CD4-positive, alpha-beta T cell treated with Interferon gamma for 1 hour (primary cell): ENCODE results near the gene GUCY2C.
"Not testable (repeated sequence)": the region's sequence is repeated elsewhere in the genome, so short reads cannot be mapped to it uniquely, and the experiment has no call there.

Experiments used
- DNase-seq: peaks from one replicate; pipeline ENCODE4 v3.0.0-alpha.2; 2020

Gene GUCY2C

DNA sequence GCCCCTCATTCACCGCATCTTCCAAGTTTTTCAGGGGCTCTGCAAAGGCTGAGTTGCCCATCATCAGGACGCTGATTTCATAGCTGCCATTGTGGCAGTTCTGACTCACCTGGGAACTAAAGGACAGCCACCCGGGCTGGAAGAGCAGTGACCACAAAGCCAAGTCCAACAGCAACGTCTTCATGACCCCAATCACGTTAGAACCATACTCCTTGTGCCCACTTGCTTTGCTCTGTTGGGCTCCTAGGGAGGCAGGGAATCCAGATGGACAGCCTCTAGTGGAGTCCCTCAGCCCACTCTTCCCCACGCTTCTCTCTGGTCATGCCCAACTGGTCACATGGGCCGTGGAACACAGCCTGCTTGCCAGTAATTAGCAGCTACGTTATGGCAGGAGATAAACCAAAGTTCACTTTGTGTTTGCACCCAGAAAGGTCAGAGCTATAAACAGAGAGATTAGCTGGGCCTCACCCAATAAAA is at the start of gene GUCY2C:
Gene GUCY2C (minus strand): TSS at position 335 of the 477 bp plus-strand sequence. CDS start 151 bp downstream, at position 184.
- DNase-seq: no peak

DNA sequence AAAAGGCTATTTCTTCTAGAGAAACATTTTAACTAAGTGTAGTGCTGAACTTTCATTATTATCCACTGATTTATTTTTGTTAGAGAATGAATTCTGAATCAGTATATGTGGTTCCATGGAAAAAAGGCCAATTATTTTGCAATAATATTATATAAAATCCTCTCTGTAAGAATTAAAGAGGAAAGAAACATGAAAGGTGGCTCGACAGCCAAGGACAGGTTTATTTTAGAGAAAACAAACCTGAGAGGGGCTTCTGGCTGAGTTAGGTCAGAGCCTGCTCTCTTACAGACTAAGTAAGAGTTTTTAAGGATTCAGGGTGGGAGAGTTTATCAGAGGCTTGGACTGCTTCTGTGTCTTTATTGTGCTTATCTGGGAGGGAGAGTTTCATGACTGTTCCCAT is 46.7 kb upstream of the GUCY2C start:
- DNase-seq: no peak

DNA sequence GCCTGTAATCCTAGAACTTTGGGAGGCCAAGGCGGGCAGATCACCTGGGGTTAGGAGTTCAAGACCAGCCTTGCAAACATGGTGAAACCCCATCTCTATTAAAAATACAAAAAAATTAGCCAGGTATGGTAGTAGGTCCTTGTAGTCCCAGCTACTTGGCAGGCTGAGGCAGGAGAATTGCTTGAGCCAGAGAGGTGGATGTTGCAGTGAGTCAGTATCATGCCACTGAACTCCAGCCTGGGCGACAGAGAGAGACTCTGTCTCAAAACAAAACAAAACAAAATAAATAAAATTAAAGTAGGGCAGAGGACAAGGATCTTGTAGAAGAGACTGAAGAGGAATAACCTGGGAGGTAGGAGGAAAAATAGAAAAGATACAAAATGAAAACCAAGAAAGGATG is 45.5 kb upstream of the GUCY2C start:
- DNase-seq: no peak

DNA sequence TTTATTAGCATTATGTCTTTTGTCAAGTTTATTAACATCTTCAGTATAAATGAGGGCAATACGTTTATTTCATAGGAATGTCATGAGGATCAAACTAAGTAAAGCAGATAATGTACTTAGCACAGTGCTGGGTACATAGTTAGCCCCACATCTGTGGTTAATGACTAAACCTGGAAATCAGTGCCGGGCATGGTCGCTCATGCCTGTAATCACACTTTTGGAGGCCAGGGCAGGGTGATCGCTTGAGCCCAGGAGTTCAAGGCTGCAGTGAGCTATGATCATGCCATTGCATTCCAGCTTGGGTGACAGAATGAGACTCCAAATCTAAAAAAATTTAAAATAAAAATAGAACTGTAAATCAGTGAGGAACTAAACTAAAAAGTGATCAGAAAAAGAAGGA is 44.8 kb upstream of the GUCY2C start:
- no peak for DNase-seq

DNA sequence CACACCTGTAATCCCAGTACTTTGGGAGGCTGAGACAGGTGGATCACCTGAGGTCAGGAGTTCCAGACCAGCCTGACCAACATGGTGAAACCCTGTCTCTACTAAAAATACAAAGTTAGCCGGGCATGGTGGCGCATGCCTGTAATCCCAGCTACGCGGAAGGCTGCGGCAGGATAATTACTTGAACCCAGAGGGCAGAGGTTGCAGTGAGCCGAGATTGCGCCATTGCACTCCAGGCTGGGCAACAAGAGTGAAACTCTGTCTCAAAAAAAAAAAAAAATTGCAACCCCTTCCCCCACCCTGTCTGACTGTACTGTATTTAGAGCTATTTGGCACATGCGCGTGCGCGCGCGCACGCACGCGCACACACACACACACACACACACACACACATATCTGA is 40.0 kb upstream of the GUCY2C start:
- DNase-seq: not testable (repeated sequence)

DNA sequence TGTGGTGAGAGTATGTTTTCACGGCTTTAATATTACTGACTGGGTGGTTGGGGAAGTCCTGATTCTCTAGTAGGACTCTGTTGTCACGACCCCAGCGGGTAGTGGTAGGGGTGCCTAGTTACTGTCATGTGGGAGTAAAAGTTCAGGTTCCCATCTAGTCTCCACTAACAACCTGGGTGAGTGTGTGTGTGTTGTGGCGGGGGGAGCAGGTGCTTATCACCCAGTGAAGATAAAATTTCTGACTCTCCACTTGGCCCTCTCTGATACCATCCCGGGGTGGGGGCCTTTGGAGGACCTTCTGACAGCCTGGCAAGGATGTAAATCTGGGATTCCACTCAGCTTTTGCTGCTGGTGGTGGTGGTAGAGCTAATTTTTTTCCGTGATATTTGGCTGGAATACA is 35.4 kb upstream of the GUCY2C start:
- DNase-seq: no peak

DNA sequence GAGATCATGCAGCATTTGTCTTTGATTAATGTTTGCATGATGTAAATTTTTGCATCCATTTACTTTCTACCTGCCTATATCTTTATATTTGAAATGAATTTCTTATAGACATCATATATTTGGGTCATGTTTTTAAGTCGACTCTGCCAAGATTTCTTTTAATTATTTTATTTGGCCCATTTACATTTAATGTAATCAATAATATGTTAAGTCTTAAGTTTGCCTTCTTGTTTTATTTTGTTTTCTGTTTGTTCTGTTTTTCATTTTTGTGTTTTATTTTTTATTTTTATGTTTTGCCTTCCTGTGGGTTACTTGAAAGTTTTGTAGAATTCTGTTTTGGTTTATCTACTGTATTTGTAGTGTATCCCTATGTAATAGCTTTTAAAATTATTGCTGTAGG is 33.2 kb upstream of the GUCY2C start:
- no peak for DNase-seq

DNA sequence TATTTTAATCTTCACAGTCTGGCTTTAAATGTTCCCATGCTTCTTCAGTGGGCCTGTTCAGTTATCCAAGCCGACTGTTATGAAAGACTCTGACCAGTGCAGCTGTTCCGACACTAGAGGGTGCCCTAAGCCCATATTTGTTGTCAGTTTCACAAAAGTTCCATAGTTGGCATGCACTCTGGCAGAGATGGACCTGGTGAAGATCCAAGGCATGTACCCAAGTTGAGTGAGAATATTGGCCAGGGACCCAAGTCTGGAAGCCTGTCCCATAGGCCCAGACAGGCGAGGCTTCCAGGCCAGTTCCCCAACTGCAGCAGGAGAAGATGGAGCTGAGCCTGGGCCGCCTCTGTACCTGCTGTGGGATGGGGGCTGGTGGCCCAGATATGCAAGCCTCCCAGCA is 27.4 kb upstream of the GUCY2C start:
- peak; percentile 34 for DNase-seq

DNA sequence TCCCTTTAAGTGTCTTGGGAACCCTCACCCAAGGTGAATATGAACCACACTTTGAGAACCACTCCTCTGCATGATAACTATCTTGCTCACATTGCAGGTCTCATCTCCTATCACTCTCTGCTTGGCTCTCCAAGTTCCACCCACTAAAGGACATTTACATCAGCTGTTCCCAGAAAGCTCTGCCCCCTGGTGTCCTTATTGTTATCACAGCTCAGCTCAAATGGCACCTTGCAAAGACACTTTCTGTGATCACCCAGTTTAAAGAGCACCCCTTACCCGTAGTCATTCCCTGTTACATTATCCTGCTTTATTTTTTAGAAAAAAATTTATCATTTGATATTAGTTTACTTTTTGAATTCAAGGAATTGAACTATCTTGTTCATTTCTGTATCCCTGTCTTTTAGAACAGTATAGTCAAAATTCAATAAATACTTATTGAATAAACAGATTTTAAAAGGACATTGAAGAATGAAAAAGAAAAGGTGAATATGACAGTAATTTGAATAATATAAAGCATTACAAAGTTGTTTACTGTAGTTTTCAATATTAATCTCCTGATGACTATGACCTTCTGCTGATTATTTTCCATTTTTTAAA is 20.5 kb upstream of the GUCY2C start:
- peak; percentile 43 for DNase-seq

DNA sequence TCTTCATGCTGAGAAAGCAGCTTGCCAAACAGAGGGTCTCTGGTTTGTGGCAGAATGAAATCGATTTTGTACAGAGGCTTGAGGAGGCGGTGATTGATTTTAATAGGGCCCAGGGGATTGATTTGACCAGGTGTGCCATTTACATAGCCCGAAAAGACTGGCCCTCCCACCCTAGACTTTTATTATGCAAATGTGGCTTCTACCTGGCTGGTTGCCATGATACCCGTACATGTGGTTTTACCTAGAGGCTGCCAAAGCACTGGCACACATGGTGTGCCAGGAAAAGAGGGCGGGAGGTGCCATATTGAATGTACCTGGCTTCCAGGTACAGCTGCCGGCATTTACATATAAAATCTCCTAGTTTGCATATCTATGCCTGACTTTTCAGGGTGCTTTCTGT is 18.0 kb upstream of the GUCY2C start:
- no peak for DNase-seq

DNA sequence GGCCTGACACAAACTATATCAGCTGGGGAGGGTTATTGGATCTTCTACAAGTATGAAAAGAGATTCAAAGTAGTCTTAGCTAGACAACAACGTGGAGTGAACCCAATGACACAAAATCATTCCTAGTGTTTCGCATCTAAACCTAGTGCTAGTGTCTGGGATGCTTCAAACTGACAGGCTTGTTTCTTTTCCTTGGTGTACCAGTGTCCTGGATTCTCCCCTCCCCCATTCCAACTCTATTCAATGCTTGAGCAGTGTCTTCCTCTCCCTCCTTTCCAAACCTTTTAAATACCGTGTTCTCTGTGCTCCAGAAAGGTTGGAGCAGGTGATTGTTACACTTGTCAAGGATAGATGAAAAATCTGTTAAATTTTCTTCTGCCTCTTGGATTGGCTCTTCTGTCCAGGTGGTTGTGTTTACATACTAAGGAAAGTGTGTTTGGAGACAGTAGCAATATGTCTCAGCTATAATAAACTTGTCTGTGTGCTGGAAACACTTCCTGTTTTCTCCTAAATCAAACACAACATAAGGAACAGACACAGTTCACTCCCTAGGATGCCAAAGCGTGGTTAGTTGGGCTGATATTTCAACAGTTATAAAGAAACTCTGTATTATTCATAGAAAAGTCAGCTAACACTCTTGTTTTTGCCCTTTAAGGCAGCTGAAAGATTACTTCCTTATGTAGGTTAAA is 14.4 kb upstream of the GUCY2C start:
- no peak for DNase-seq

DNA sequence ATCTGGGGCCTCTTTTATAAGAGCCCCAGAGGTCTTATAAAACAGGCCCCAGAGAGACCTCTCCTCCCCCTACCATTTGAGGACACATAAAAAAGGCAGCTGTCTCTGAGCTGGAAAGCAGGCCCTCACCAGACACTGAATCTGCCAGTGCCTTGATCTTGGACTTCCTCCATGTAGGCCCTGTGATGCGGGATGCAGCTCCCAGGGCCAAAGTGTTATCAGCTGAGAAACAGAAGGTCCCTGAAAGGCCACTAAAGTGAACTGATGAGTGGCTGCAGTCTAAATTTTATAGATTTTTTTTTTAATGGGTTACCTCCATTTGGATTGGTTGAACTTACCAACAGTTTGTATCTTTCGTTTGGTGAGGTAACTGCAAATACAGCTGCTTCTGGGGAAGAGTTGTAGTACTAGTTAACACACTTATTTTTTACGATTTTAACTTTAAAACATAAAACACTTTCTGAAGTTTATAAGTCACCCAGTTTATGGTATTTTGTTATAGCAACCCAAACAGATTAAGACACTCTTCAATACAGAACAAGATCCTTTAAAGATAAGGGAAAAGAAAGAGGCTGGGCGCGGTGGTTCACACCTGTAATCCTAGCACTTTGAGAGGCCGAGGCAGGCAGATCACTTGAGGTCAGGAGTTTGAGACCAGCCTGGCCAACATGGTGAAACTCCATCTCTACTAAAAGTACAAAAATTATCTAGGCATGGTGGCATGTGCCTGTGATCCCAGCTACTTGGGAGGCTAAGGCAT is 5.6 kb upstream of the GUCY2C start:
- DNase-seq: no peak

DNA sequence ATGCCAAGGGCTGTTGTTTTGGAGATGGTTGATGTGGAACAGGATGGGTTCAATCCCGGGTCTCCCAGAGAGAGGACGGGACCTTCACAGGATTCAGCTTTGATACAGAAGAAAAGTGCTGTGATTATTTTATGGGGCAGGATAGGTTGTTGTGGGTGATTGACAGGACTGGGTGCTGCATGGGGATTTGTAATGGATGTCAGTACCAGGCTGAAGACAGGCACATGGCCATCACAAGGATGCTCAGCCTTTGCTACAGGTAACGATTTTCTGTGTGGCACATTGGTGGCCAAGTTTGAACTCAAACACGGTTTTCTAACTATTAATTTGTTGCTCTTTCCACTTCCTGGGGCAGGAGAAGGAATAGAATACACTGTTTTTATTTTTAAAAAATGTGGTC is 4.5 kb upstream of the GUCY2C start:
- DNase-seq: no peak

DNA sequence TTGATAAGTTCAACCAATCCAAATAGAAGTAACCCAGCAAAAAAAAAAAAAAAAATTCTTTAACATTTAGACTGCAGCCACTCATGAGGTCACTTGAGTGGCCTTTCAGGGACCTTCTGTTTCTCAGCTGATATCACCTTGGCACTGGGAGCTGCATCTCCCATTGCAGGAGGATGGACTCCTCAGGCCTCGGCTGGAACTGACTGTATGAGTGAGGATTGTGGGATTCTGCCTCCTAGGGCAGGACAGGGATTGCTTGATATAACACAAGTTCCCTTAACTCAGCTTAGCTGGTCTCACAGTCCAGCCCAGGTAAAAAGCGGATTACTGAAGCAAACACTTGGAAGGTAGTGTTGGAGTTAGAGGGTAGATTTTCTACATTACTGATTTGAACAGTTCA is 3.5 kb upstream of the GUCY2C start:
- no peak for DNase-seq

DNA sequence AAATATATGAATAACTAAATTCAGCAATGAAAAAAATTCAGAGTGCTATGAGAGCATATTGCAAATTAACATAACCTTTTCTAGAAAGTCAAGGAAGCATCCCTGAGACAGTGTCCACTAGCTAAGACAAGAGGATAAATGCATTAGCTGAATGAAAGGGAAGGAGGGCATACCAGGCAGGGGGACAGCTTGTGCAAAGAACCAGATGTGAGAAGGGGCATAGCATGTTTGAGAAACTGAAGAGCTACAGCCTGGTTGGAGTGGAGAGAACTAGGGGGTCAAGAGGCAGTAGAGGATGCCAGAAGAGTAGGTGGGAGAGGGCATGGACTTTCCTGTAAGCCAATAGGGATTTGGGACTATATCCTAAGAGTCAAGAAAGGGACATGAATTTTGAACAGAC is 2.2 kb upstream of the GUCY2C start:
- no peak for DNase-seq

DNA sequence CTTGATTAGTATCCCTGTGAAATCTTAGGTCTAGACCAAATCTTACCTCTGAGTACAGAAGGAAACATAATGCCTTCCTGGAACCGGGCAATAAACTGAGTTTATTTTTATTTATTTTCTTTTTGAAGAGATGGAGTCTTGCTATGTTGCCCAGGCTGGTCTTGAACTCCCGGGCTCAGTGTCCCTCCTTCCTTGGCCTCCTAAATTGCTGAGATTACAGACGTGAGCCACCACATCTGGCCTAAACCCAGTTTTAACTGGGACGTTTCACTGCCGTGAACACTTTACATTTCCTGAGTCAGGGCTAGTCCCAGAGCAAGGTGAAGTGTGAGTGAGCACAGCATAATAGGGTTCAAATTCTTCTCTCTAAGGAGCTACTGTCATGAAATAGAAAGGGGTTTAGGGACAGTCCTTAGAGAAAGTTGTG is 671 bp downstream of the GUCY2C start:
- no peak for DNase-seq

DNA sequence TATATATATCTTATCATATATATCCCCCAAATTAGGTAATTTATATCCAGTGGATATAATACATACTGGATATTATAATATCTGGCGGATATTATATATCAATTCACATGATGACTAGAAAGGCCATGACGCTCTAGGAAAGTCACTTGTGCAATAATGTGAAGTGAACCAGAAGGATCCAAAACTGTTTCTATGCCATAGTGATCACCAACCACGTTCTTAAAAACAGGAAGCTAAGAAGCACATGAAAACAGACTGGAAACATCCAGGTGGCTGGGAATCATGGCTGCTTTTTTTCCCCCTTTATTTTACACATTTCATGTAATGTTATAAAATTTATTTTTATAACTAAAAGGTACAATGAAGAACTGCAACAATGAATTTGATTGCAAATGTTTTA is 1.4 kb downstream of the GUCY2C start:
- no peak for DNase-seq

DNA sequence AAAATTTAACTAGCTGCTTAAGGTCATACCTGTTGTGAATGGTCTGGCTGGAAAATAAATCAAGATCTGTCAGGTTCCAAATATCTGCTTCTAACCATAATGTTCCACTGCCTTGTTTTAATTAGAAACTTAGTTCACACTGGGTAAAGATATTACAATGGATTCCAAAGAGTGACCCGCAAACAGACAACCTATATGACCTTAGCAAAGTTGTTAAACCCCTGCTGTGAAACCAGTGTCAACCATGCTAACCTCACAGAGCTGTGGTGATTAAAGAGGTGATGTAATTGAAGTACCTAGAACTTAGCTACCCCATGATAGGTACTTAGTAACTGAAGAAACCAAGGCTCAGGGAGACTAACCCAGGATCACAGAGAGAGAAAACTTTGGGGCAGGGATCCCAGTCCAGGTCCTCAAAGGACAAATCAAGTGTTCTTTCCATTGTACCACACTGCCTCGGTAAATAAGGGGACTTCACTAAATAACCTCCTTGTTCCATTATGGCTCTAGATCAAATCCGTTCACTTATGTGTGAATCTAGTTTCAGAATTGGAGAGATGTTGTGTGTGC is 2.2 kb downstream of the GUCY2C start:
- DNase-seq: no peak

DNA sequence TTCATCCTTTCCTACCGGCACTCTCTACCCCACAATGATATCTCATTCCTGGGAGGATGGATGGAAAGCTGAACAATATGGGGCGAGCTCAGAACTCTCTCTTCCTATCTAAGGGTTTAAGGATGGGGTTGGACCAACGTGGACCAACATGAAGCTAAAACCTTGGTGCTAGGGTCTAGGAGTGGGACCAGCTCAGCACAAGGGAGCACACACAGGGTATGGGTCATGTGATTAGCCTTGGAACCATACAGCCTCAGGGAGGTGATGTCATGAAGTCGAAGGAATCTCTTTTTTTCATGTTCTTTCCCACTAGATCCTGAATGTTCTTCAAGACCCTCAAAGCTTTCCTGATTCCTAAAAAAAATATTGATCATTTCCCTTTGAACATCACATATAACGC is 3.3 kb downstream of the GUCY2C start:
- no peak for DNase-seq

DNA sequence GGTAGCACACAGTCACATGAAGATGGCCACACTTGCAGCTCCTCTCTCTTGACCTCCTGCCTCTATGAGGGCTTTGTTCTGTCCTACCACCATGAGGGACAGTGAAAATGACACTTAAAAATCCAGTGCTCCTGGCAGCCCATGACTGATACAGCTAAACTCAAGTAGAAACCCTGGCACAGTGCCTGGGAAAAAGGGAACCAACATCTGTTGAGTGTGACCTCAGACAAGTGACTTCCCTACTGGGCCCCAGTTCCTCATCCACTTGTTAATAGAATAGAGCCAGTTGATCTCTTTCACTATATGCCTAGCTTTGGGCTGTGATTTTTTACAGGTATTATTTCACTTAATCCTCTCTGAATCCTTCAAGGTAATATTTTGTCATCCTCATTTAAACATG is 4.8 kb downstream of the GUCY2C start:
- peak; percentile 49 for DNase-seq

DNA sequence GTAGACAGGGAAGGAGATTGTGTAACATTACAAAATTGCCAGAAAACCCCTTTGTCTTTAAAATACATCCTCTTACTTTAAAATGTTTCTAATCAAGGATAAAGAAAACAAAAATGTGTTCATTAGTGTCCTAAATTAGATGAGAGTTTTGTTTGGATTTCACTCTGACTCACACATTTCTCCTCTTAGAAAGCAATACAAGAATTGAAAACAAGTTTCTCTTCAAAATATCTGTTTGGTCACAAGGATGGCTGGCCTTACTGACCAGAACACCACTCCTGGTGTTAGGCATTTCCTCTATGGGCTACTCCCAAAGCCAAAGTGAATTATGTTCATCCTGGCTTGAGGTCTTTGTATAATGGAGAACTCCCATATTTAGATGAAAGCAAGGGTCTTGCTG is 6.4 kb downstream of the GUCY2C start:
- no peak for DNase-seq

DNA sequence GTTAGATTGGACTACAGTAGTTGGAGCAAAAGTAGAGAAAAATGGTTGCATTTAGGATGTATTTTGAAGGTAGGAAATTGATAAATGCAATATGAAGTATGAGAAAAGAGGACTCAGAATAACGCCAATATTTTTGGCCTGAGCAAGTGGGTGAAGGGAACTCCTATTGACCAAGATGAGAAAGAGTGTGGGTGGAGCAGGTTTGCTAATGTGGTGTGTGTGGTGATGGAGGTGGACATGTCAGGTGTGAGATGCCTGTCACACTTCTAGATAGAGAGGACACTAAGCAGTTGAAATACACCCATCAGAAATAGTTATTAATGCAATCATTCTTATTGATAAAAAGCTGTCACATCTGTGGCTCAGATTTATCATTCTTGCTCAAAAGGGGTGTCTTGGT is 7.3 kb downstream of the GUCY2C start:
- DNase-seq: no peak

DNA sequence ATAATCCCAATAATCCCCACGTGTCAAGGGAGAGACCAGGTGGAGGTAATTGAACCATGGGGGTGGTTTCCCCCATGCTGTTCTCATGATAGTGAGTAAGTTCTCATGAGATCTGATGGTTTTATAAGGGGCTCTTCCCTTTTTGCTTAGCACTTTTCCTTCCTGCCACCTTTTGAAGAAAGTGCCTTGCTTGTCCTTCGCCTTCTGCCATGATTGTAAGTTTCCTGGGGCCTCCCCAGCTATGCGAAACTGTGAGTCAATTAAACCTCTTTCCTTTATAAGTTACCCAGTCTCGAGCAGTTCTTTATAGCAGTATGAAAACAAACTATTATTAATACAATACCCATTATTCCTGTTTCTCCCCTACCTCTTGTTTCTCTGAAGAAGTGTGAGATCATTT is 14.2 kb downstream of the GUCY2C start:
- DNase-seq: not testable (repeated sequence)

DNA sequence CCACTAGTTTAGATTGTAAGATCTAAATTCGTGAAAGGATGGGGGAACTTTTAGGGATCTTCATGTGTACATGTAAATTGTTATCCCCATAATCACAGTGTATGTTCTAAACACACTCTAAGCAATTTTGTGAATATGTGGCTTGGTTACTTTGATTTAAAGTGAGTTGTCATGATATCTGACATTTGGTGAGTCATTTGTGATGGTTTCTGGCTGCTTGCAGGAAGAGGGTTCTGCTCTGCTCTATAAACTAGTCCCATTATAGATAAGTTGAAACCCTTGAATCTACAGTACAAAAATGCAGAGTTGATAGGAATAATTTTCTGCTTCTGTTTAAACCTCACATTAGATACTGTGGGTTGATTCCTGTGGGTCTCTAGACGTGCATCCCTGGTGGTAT is 14.8 kb downstream of the GUCY2C start:
- no peak for DNase-seq
